ENCODE data around the gene MTX1. TPM values are rescaled to one million over a fixed set of nuclear protein-coding genes. Genes with fewer than 3 reads are reported as not detected.
"Not testable (repeated sequence)": the region's sequence is repeated elsewhere in the genome, so short reads cannot be mapped to it uniquely, and the experiment has no call there.

Gene MTX1
- total RNA-seq, 1 donor from 2014 or later, result 26.1 TPM

DNA sequence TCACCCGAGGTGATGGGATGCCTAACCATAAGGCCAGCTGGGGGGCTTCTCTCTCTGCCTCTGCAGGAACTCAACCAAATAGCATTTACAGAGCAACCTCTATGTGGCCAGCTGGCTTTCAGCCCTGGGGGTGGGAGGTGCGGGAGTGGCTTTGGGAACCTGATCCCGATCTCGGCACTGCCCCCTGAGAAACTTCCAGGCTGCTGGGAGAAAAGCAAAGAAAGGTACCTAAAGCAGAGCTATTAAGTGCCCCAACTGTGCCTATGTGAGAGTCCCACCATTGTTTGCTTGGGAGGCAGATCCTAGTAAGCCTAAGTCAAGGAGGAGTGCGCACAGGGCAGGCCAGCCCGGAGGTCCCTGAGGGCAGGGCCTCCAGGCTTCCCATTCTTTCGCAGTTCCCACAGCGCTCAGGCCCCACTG, 42.4 kb upstream of the MTX1 start:
- DNase-seq, result no peak
- H3K36me3 Mint-ChIP-seq (ENCODE audit: unreplicated experiment), result no peaks in the 10 kb centered on the region
- H3K27me3 Mint-ChIP-seq (ENCODE audit: unreplicated experiment), result peaks cover 7% of the 10 kb centered on the region
- H3K27ac Mint-ChIP-seq (ENCODE audit: unreplicated experiment), result peak overlapping the region; percentile 33
- H3K9me3 Mint-ChIP-seq (ENCODE audit: unreplicated experiment), result peaks cover 2% of the 10 kb centered on the region
- TF ChIP-seq, protein P1, sequence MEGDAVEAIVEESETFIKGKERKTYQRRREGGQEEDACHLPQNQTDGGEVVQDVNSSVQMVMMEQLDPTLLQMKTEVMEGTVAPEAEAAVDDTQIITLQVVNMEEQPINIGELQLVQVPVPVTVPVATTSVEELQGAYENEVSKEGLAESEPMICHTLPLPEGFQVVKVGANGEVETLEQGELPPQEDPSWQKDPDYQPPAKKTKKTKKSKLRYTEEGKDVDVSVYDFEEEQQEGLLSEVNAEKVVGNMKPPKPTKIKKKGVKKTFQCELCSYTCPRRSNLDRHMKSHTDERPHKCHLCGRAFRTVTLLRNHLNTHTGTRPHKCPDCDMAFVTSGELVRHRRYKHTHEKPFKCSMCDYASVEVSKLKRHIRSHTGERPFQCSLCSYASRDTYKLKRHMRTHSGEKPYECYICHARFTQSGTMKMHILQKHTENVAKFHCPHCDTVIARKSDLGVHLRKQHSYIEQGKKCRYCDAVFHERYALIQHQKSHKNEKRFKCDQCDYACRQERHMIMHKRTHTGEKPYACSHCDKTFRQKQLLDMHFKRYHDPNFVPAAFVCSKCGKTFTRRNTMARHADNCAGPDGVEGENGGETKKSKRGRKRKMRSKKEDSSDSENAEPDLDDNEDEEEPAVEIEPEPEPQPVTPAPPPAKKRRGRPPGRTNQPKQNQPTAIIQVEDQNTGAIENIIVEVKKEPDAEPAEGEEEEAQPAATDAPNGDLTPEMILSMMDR (IDR thresholded peaks at IDR 0.05; ENCODE audit: partially characterized antibody, unreplicated experiment), result no peak
- peaks cover 8% of the 10 kb centered on the region for H3K4me1 Mint-ChIP-seq (ENCODE audit: low read depth, unreplicated experiment)
- H3K4me3 Mint-ChIP-seq (ENCODE audit: unreplicated experiment), result peak overlapping the region; percentile 42

DNA sequence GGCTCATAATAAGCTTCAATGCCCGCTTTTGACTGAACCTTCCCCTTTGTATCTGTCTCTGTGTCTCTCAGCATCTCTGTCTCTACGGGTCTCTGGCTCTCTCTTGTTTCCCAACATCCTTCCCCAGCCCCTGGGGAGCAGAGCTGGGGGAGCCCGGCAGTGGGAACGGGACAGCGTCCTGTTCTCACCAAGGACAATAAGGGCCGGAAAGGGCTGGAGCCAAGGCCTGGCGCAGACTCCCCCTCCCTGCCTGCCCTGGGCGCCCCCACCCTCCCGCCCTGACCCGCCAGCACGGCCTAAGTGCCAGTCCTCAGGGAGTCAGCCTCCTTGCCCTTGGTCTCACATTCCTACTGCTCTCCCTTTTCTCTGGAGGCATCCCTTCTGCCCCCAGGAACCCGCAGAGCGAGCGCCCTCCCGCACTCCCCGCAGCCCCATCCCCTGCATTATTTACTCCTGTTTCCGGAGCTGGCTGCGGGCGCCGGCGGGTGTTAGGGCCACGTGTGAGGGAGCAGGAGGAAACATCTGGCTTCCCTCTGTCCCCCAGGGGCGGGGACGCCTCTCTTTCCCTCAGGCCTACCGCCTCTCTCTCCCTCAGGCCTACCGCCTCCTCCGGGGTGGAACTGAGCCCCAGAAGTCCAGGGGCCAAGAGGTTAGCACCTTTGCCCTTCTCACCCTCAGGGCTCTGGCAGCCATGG, 41.9 kb upstream of the MTX1 start:
- peak overlapping the region; percentile 76 for H3K4me3 Mint-ChIP-seq (ENCODE audit: unreplicated experiment)
- peak overlapping the region; percentile 62 for H3K27ac Mint-ChIP-seq (ENCODE audit: unreplicated experiment)

DNA sequence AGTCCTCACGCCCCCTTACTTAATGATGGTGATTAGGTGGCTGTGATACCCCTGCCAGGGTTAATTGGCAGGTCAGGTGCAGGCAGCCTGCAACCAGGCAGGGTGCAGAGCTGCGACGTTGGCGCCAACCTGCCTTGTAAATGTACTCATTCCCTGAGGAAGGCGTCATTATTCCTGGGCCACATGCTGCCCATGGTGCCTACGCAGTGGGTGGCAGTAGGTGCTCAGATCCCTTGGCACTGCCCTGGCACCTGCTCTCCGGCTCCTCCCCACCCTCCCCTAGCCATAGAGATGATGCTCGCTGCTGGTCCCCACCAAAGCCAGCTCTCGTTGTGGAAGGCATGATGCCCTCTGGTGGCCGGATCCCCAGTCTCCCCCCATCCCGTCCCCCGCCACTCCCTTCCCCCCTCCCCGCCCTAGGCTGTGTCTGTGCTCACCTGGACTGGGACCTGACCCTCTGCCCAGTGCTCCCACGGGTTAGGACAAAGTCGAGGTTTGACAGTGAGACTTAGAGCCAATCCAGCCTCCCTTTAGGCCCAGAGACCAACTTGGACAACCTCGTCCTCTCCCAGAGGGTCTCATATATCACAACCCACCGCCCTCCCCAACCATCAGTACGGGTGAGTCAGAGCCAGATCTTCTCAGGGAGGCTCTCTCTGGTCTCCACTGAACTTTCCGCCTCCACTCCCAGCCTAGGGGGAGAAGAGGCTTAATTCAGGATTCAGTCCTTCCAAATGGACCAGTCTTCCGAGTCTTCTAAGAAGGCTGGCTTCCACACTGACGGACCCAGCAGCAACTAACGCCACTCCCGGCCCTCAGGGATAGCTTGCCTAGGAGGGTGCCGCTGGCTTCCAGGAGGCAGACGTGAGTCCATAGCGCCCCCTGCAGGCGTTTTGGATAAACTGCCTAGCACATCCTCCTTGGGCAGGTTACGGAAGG, 41.1 kb upstream of the MTX1 start:
- H3K27ac Mint-ChIP-seq (ENCODE audit: unreplicated experiment), result peak overlapping the region; percentile 62
- H3K9me3 Mint-ChIP-seq (ENCODE audit: unreplicated experiment), result peaks cover 3% of the 10 kb centered on the region
- DNase-seq, result peak; percentile 93
- H3K4me3 Mint-ChIP-seq (ENCODE audit: unreplicated experiment), result peak overlapping the region; percentile 76
- no peaks in the 10 kb centered on the region for H3K36me3 Mint-ChIP-seq (ENCODE audit: unreplicated experiment)
- peaks cover 13% of the 10 kb centered on the region for H3K4me1 Mint-ChIP-seq (ENCODE audit: low read depth, unreplicated experiment)
- H3K27me3 Mint-ChIP-seq (ENCODE audit: unreplicated experiment), result peaks cover 8% of the 10 kb centered on the region
- TF ChIP-seq, protein P1 (IDR thresholded peaks at IDR 0.05; ENCODE audit: partially characterized antibody, unreplicated experiment), result peak; percentile 80

More for the DNA sequence above, 41.9 kb upstream of the MTX1 start:
- TF ChIP-seq, protein P1 (IDR thresholded peaks at IDR 0.05; ENCODE audit: partially characterized antibody, unreplicated experiment), result no peak
- Mint-ChIP-seq H3K36me3 (ENCODE audit: unreplicated experiment) (no peaks in the 10 kb centered on the region), H3K9me3 (ENCODE audit: unreplicated experiment) (peaks cover 2% of the 10 kb centered on the region), H3K4me1 (ENCODE audit: low read depth, unreplicated experiment) (peaks cover 8% of the 10 kb centered on the region), H3K27me3 (ENCODE audit: unreplicated experiment) (peaks cover 7% of the 10 kb centered on the region)
- DNase-seq, result peak; percentile 64

DNA sequence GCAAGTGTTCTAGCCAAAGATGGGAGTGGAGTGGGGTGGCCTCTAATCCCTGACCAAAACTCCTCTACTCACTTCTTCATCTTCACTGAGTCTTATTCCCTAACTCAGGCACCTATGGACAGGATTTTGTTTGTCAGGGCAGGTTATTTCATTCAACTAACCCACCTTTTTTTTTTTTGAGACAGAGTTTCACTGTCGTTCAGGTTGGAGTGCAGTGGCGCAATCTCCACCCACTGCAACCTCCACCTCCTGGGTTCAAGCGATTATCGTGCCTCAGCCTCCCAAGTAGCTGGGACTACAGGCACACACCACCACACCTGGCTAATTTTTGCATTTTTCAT, 40.4 kb upstream of the MTX1 start:
- not testable (repeated sequence) for H3K9me3 Mint-ChIP-seq (ENCODE audit: unreplicated experiment); H3K27ac Mint-ChIP-seq (ENCODE audit: unreplicated experiment); H3K36me3 Mint-ChIP-seq (ENCODE audit: unreplicated experiment); DNase-seq; H3K4me3 Mint-ChIP-seq (ENCODE audit: unreplicated experiment)
- Mint-ChIP-seq H3K4me1 (ENCODE audit: low read depth, unreplicated experiment) (peaks cover 13% of the 10 kb centered on the region), H3K27me3 (ENCODE audit: unreplicated experiment) (peaks cover 11% of the 10 kb centered on the region)

DNA sequence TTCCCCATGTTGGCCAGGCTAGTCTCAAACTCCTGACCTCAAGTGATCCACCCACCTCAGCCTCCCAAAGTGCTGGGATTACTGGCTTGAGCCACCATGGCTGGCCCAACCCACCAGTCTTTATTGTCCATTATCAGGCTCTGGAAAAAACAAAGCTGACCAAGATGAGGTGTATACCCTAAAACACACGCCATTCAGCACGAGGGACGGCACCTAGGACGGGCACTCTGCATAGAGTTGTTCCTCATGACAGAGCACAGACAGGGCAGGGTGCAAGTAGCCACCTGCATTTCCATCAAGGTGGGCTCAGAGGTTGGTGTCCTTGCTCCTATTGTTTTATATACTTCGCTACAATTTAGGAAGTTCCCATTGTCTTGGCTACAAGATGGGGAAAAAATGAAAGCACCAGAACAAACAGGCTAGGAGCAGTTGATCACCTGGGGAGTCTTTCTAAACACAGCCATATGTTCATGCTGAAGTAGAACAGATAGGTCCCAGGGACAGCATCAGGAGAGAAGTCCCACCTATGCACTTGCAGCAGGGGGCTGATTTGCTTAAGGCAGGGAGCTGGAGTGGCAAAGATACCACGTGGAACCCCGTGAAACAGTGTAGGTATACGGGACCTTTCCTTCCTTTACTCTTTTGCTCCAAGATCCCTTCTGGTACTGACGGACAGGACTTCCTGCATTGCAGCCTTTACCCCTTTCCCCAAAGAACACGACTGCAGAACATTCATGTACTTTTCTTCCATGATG, 39.9 kb upstream of the MTX1 start:
- Mint-ChIP-seq H3K36me3 (ENCODE audit: unreplicated experiment) (no peaks in the 10 kb centered on the region), H3K4me1 (ENCODE audit: low read depth, unreplicated experiment) (peaks cover 17% of the 10 kb centered on the region), H3K9me3 (ENCODE audit: unreplicated experiment) (peaks cover 12% of the 10 kb centered on the region), H3K27me3 (ENCODE audit: unreplicated experiment) (peaks cover 16% of the 10 kb centered on the region), H3K27ac (ENCODE audit: unreplicated experiment) (peak overlapping the region; percentile 62), H3K4me3 (ENCODE audit: unreplicated experiment) (peak overlapping the region; percentile 10)
- no peak for DNase-seq
- TF ChIP-seq, protein P1 (IDR thresholded peaks at IDR 0.05; ENCODE audit: partially characterized antibody, unreplicated experiment), result no peak
